Fibroblast of pulmonary artery (primary cell): ENCODE results near the gene ARSB.
A peak's percentile ranks its signal among the peaks of the same experiment; 100 is the strongest.

ENCODE experiments used
- DNase-seq: peaks from one replicate; pipeline ENCODE4 v3.0.0-alpha.2; 2010; ENCODE audit warnings: low read depth
- H3K4me3 ChIP-seq: replicated peaks from 2 replicates; pipeline ENCODE4 v1.5.1; 2011; ENCODE audit warnings: low read depth, mild to moderate bottlenecking, control low read depth, low read length, moderate library complexity
- TF ChIP-seq, protein P1 (sequence below): IDR thresholded peaks from 2 replicates; pipeline ENCODE4 v1.5.1; 2011; ENCODE audit warnings: mild to moderate bottlenecking, control low read depth, low read length, inconsistent platforms; ENCODE audit errors: missing control alignments

ARSB gene

DNA sequence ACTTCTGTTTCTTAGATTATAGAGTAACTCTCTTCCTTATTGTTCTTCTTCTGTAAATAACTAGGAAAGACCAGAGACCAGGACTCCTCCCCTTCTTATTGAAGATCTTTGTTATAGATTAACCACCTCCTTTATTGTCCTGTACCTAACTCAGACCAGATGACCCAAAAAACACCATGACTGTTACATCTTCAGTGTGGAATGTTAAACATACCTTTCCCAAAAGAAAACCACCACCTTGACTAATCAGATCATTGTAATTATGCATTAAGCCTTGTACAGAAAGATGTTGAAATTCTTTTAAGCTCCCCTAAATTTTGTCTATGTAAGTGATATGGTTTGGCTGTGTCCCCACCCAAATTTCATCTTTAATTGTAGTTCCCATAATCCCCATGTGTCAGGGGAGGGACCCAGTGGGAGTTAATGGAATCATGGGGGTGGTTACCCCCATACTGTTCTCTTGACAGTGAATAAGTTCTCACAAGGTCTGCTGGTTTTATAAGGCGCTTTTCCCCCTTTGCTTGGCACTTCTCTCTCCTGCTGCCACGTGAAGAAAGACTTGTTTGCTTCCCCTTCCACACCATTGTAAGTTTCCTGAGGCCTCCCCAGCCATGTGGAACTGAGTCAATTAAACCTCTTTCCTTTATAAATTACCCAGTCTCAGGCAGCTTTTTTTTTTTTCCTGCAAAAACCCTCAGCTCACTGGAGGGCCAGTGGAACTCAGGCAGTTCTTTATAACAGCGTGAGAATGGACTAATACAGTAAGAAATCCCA is 26.3 kb downstream of the ARSB start:
- H3K4me3 ChIP-seq: no peak overlapping the region
- TF ChIP-seq, protein P1, sequence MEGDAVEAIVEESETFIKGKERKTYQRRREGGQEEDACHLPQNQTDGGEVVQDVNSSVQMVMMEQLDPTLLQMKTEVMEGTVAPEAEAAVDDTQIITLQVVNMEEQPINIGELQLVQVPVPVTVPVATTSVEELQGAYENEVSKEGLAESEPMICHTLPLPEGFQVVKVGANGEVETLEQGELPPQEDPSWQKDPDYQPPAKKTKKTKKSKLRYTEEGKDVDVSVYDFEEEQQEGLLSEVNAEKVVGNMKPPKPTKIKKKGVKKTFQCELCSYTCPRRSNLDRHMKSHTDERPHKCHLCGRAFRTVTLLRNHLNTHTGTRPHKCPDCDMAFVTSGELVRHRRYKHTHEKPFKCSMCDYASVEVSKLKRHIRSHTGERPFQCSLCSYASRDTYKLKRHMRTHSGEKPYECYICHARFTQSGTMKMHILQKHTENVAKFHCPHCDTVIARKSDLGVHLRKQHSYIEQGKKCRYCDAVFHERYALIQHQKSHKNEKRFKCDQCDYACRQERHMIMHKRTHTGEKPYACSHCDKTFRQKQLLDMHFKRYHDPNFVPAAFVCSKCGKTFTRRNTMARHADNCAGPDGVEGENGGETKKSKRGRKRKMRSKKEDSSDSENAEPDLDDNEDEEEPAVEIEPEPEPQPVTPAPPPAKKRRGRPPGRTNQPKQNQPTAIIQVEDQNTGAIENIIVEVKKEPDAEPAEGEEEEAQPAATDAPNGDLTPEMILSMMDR: no peak
- no peak for DNase-seq

DNA sequence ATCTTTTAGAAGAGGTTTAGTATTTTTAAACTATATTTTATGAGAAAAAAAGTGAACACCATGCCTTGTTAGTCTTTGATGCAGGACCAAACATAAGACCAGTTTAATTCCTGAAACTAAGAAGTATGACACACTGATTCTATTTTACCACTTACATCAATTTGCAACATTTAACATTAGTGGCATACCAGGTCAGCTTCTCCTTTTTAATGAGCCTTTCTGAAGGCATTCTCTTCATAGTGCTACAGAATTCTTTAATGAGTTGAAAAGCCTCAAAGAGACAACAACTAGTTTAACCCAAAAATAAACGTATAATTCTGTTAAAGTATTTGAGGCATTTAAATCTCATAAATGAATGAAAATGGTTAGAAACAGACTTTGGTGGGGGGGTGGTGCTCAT is 28.2 kb downstream of the ARSB start:
- DNase-seq: no peak
- TF ChIP-seq, protein P1: no peak
- no peak overlapping the region for H3K4me3 ChIP-seq

DNA sequence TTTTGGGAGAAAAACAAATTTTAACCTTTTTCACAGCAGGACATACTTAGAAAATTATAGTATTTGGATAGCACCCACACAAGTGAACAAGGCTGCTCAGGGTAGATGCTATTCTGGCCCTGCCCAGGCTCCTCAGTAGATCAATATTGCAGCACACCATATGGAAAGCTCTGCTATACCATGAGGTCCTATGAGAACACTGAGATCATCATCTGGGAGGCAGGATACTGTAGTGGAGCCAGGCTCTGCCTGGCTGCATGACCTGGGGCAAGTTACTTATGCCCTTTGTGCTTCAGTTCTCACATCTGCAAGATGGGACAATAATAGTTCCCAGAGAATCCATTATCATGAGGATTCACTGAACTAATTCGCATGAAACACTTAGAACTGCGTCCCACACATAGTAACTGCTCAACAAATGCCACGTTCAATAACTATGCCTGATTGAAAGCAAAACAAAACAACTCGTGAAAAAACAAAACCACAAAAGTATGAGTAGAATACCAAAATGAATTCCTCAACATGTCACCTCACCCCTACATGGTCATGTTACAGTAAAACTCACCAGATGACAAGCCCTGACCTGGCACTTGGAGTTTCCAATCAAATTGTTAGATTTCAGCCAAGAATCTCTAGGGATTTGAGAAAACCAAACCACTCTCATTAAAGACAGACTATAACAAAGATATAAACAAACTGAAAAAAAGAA is 31.9 kb downstream of the ARSB start:
- H3K4me3 ChIP-seq: no peak overlapping the region
- DNase-seq: no peak
- TF ChIP-seq, protein P1: no peak

DNA sequence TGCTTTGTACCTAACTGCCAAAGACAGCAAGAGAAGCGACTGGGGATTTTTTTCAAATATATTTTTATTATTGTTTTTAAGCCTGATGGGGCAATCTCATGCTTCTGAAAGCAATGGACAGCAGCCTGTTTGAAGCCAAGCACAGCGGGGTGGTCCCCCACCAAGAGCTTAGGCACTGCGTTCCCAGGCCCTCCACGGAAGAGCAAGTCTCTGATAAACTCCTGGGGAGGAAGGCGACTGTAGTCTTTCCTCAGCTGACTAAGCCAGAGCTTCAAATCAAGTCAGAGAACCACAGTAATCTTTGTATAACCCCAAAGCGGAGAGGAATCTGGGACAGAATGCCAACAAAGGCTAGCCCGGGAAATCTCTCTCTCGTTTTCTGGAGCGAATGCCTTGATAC is 54.4 kb downstream of the ARSB start:
- peak; percentile 46 for DNase-seq
- H3K4me3 ChIP-seq: no peak overlapping the region
- TF ChIP-seq, protein P1: no peak

DNA sequence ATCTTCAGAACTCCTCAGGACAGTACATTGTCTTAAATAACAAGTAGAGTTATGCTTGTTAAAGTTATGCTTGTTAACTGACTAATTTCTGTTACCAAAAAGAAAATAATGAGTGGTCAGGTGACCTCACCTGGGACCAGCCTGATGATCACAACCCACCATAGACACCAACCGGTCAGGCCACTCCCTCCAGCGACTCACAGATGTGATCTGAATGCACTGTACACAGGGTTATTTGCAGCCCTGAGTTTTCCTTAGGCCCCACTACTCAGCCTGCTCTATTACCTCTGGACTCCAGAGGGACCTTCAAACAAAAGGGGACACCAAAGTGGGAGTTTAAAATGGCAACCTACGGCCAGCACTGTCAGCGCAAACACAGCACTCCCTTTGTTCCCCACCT is 55.3 kb downstream of the ARSB start:
- TF ChIP-seq, protein P1: no peak
- DNase-seq: no peak
- H3K4me3 ChIP-seq: no peak overlapping the region

DNA sequence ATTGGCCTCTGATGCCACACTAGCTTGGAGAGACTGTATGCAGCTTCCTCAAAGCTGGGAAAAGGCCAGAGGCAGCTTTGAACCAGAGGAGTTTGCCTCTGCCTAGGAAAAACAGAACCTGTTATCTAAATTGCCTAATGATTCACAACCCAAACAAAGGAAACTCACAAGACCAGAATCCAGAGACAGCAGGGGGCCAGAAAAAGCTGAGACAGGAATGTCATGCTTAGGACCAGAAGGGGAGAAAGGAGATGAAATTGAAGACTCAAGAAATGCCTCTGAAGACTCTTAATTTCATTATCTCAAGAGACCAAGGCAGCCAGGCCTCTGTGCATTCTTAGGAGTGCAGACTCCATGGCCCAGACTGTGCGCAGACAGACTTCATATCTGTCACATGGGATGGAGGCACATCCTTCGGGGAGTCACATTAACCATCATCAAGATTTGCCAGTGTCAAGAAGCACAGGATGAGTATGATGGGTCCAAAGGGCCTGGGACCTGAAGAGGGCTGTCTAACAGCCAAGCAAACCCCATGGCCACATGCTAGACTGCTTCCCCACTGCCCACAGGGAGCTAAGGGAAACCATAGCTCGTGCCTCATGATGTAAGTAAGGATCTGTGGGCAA is 57.3 kb downstream of the ARSB start:
- no peak overlapping the region for H3K4me3 ChIP-seq
- TF ChIP-seq, protein P1: no peak
- peak; percentile 79 for DNase-seq
